Sigmoid colon (tissue), 7 donors: Measurements from ENCODE around the gene FFAR2. TPM values are rescaled to one million over a fixed set of nuclear protein-coding genes. Genes with fewer than 3 reads are reported as not detected.

Experiments used
- DNase-seq: peaks from one replicate; pipeline ENCODE4 v3.0.0-alpha.2; 2019
- H3K27ac ChIP-seq, 4 donors: fragments of 200-600 bp; sonication (generic); one replicate each; pipeline ENCODE4 v1.5.1; 2016 to 2019; ENCODE audit warnings: mild to moderate bottlenecking in 1 of 4
- H3K27me3 ChIP-seq, 3 donors: fragments of 200-600 bp; sonication (generic); one replicate each; pipeline ENCODE4 v1.5.1; 2019; ENCODE audit warnings: mild to moderate bottlenecking in 1 of 3
- H3K36me3 ChIP-seq, 4 donors: fragments of 200-600 bp; sonication (generic); one replicate each; pipeline ENCODE4 v1.5.1; 2016 to 2019
- H3K4me1 ChIP-seq, 4 donors: fragments of 200-600 bp; sonication (generic); one replicate each; pipeline ENCODE4 v1.5.1; 2017 to 2019
- H3K4me3 ChIP-seq, 4 donors: fragments of 200-600 bp; sonication (generic); one replicate each; pipeline ENCODE4 v1.5.1; 2017 to 2019; ENCODE audit warnings: mild to moderate bottlenecking in 2 of 4, moderate library complexity in 1 of 4
- H3K9me3 ChIP-seq, 4 donors: fragments of 200-600 bp in 3 of 4; sonication (generic) in 3 of 4; one replicate each; pipeline versions ENCODE4 v1.5.1 to v1.6.1; 2013 to 2019
- CTCF ChIP-seq, 4 experiments: fragments of 450-650 bp in 3 of 4; fragments of 200-600 bp in 1 of 4; IDR thresholded peaks; one replicate each; pipeline ENCODE4 v1.5.1; 2016 to 2019; ENCODE audit warnings: antibody characterized with exemption in 4 of 4, mild to moderate bottlenecking in 3 of 4, moderate library complexity in 2 of 4
- EP300 ChIP-seq, 4 donors: sonication (generic); formaldehyde crosslinking; IDR thresholded peaks; one replicate each; pipeline ENCODE4 v1.6.1; 2017; ENCODE audit warnings: antibody characterized with exemption in 4 of 4
- POLR2A ChIP-seq, 2 donors: fragments of 450-650 bp; IDR thresholded peaks; one replicate each; pipeline ENCODE4 v1.6.1; 2016; ENCODE audit warnings: antibody characterized with exemption in 2 of 2, mild to moderate bottlenecking in 2 of 2, moderate library complexity in 2 of 2
- POLR2AphosphoS5 ChIP-seq, 4 donors: sonication (generic); formaldehyde crosslinking; IDR thresholded peaks; one replicate each; pipeline ENCODE4 v1.6.1; 2017; ENCODE audit warnings: antibody characterized with exemption in 4 of 4
- WGBS, 2 donors: extraction: QIAGEN DNeasy Blood & Tissue Kit; methylation state at CpG; one replicate each; pipeline ENCODE4 v1.1.7; 2013; 5-methylcytosine and 5-hydroxymethylcytosine counted together
- intact Hi-C: fragments of 100-400 bp; cut with DNase I; formaldehyde crosslinking; loops from one replicate; pipeline ENCODE4 v1.15.1; 2023
- polyA plus RNA-seq, 3 donors: library from polyadenylated mRNA; stranded (reverse); fragments of 200-250 nt; gene quantifications; one replicate each; pipeline ENCODE4 v1.2.3, GENCODE V29; 2013
- total RNA-seq, 4 donors: library from RNA; depleted of rRNA; stranded (reverse); fragments of >200 nt; gene quantifications; one replicate each; pipeline ENCODE4 v1.1.0, GENCODE V29; 2016
- donor health status: healthy with polysubstance abuse.
- donor health status: Bipolar disorder and iron deficiency.
- donor health status: healthy.

FFAR2 gene
- total RNA-seq (under 1 TPM in 1 of 4 donors, not detected in 3; 0.81 TPM), polyA plus RNA-seq (under 1 TPM in 2 of 3 donors, not detected in 1; 0.69 to 0.92 TPM)

DNA sequence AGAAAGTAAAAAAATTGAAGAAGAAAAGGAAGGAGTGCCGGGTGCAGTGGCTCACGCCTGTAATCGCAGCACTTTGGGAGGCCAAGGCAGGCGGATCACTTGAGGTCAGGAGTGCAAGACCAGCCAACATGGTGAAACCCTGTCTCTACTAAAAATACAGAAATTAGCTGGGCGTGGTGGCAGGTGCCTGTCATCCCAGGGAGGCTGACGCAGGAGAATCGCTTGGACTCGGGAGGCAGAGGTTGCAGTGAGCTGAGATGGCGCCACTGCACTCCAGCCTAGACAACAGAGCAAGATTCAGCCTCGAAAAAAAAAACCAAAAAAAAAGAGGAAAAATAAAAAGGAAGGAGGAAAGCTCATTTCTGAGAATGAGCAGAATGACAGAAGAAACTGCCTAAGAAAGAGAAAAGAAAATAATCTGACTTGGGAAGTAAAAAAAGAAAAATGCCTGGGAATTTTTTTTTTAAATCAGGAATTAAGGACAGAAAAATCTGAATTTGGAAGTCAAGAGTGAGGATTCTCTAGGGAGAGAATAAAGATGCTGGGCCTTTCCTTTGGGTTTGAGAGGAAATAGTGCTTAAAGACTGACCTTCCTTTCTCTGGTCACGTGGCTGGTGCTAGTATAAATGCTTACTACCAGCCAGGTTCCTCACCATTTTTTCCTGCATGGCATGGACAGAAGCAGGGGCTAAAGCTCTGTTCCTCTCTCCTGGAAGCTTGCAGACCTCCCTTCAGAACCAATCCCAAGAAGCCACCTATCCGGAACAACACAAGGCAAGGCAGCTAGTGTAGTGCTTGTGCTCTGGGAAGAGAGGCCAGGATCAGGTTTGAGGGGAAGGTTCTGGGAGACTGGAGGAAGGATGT lies at the start of gene FFAR2:
Gene FFAR2 (plus strand): TSS at position 652 of the 864 bp plus-strand sequence. CDS start 1,458 bp downstream, outside the sequence.
- Histone ChIP-seq H3K4me1 (peaks cover 0 to 4% (median 0%) of the 10 kb centered on the region in 4 donors), H3K36me3 (no peaks in the 10 kb centered on the region), H3K9me3 (no peaks in the 10 kb centered on the region), H3K27me3 (peaks cover 0 to 24% (median 3%) of the 10 kb centered on the region in 3 donors), H3K4me3 (no peak within 1 kb of the TSS), H3K27ac (peak within 1 kb of the TSS in 1 of 4 donors; percentile 20)
- no peak for TF ChIP-seq POLR2AphosphoS5 (IDR thresholded peaks at IDR 0.05)
- no peak for TF ChIP-seq POLR2A (IDR thresholded peaks at IDR 0.05)
- TF ChIP-seq EP300 (IDR thresholded peaks at IDR 0.05), result no peak
- no peak for TF ChIP-seq CTCF (IDR thresholded peaks at IDR 0.05)
- intact Hi-C loops, result no loop called here
- WGBS, 2 donors, result 74 to 83% methylated on average over 12 of the region's 12 CpGs
- DNase-seq, result no peak

DNA sequence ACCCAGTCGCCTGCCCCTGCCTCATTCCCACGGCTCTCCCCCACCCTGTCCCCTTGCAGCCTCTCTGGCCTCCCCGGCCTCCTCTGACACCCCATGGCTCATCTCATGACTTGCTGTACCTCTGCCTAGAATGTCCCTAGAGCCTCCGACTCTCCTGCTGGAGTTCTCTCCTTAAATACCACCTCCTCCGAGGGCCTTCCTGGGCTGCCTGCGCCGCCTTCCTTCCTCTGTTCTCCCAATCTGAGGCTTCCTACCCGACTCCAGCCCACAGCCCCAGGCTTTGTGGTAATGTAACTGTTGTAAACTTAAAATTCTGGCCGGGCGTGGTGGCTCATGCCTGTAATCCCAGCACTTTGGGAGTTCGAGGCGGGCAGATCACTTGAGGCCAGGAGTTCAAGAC lies 49.5 kb upstream of the FFAR2 start:
- Histone ChIP-seq H3K4me3 (no peak overlapping the region), H3K27ac (no peak overlapping the region), H3K9me3 (no peaks in the 10 kb centered on the region), H3K4me1 (peaks cover 0 to 16% (median 4%) of the 10 kb centered on the region in 4 donors), H3K36me3 (no peaks in the 10 kb centered on the region), H3K27me3 (no peaks in the 10 kb centered on the region)
- intact Hi-C loops, result no loop called here
- 88 to 92% methylated on average over 12 of the region's 12 CpGs for WGBS, 2 donors
- DNase-seq, result no peak
- no peak for TF ChIP-seq EP300 (IDR thresholded peaks at IDR 0.05)
- TF ChIP-seq CTCF (IDR thresholded peaks at IDR 0.05), result no peak
- TF ChIP-seq POLR2A (IDR thresholded peaks at IDR 0.05), result no peak
- TF ChIP-seq POLR2AphosphoS5 (IDR thresholded peaks at IDR 0.05), result no peak

DNA sequence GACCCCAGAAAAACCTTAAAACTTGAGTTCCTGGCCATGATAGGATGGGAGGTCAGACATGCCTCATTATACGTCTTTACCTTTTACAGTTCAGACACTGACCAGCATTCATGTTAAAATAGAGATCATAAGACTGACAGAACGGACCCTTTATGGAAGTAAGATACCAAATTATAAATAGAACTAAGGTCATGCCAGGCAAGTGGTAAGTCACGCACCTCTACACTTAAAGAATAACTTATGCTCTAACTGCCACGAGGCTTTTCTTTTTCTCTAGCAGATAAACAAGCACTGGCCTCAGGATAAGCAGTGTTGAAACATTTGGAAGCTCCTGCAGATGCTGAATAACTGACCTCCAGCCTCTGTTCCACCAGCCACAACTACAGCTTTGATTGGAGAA lies 48.8 kb upstream of the FFAR2 start:
- WGBS, 2 donors, result 77 to 78% methylated on average over 4 of the region's 4 CpGs
- Histone ChIP-seq H3K27ac (no peak overlapping the region), H3K4me1 (peaks cover 0 to 16% (median 4%) of the 10 kb centered on the region in 4 donors), H3K4me3 (no peak overlapping the region), H3K9me3 (no peaks in the 10 kb centered on the region), H3K27me3 (no peaks in the 10 kb centered on the region), H3K36me3 (no peaks in the 10 kb centered on the region)
- TF ChIP-seq CTCF (IDR thresholded peaks at IDR 0.05) (no peak), EP300 (IDR thresholded peaks at IDR 0.05) (no peak), POLR2AphosphoS5 (IDR thresholded peaks at IDR 0.05) (no peak), POLR2A (IDR thresholded peaks at IDR 0.05) (no peak)
- intact Hi-C loops, result no loop called here
- DNase-seq, result no peak

DNA sequence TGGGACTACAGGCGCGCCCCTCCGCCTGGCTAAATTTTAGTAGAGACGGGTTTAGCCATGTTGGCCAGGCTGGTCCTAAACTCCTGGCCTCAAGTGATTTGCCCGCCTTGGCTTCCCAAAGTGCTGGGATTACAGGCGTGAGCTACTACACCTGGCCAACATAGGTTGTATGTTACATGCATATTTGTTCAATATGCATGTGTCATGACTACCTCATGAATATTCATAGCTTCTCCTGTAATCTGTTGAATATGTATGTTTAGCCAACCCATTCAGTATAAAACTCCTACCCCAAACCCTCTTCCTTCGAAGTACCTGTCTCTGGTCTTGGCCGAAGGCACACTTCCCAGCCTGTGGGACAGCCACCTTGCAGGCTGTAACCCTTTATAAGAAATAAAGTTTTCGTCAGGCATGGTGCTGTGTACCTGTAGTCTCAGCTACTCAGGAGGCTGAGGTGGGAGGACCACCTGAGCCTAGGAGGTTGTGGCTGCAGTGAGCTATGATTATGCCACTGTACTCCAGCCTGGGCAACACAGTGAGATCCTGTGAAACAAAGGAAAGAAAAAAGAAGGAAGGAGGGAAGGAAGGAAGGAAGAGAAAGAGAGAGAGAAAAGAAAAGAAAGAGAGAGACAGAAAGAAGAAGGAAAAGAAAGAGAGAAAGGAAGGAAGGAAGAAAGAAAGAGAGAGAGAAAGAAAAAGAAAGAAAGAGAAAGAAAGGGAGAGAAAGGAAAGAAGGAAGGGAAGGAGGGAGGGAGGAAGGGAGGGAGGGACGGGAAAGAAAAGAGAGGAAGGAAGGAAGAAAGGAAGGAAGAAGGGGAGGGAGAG lies 47.9 kb upstream of the FFAR2 start:
- no peak overlapping the region for H3K27ac ChIP-seq
- H3K9me3 ChIP-seq, result no peaks in the 10 kb centered on the region
- no peaks in the 10 kb centered on the region for H3K27me3 ChIP-seq
- H3K36me3 ChIP-seq, result no peaks in the 10 kb centered on the region
- H3K4me1 ChIP-seq, result peaks cover 0 to 15% (median 4%) of the 10 kb centered on the region in 4 donors
- intact Hi-C loops, result no loop called here
- 82 to 87% methylated on average over 10 of the region's 10 CpGs for WGBS, 2 donors
- DNase-seq, result no peak
- TF ChIP-seq POLR2AphosphoS5 (IDR thresholded peaks at IDR 0.05), result no peak
- no peak for TF ChIP-seq POLR2A (IDR thresholded peaks at IDR 0.05)
- no peak for TF ChIP-seq EP300 (IDR thresholded peaks at IDR 0.05)
- no peak for TF ChIP-seq CTCF (IDR thresholded peaks at IDR 0.05)
- H3K4me3 ChIP-seq, result no peak overlapping the region
